Activated naive CD4-positive, alpha-beta T cell treated with Interleukin-2 at 50 U/mL for 16 hours (primary cell): ENCODE results near the gene NMNAT1.
A peak's percentile ranks its signal among the peaks of the same experiment; 100 is the strongest.
"Not testable (repeated sequence)": the region's sequence is repeated elsewhere in the genome, so short reads cannot be mapped to it uniquely, and the experiment has no call there.

Experiments used
- DNase-seq: peaks from one replicate; pipeline ENCODE4 v3.0.0-alpha.2; 2020

NMNAT1 gene

DNA sequence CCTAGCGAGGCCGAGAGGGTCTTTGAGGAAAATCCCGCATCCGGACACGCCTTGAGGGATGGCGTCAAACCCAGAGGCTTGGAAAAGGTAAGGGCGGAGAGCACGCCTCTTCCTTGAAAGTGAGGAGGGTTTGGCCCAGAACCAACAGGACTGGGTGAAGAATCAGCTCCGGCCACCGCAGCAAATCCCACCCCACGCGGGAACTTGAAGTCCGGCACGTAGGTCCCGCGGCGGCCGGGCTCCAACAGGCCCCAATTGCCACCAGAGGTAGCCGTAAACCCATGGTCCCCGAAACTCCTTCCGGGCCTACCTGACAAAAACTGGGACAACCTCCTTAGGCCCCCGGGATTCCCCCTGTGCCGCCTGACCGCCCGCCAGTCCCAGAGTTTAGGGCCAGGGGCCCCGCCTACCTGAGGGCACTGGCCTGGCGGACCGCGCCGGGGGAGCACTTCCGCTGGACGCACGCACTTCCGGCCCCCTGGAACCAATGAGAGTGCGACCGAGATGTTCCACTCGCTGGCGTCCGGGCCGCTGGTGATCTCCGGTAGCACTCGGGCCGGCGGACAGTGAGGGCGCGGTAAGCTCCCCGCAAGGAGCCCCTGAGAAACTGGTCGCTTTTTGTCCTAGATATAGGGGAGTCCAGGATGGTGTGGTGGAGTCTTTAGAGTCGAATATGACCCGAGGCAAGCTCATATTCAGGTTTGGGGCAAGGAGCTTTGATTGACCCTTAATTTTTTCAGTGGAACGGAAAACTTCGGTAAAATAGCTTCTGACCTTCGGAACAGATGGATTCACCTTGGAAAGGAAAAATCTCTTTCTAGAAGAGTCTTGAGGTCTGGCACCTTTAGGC, at the start of gene NMNAT1, which contains the start of gene LZIC:
Gene NMNAT1, plus strand, starts transcription at position 537 of the 850 bp plus-strand sequence. CDS start 28,599 bp downstream, outside the sequence.
Gene LZIC, minus strand, starts transcription at position 453 of the 850 bp plus-strand sequence. CDS start 6,772 bp downstream, outside the sequence.
- peak; percentile 92 for DNase-seq

DNA sequence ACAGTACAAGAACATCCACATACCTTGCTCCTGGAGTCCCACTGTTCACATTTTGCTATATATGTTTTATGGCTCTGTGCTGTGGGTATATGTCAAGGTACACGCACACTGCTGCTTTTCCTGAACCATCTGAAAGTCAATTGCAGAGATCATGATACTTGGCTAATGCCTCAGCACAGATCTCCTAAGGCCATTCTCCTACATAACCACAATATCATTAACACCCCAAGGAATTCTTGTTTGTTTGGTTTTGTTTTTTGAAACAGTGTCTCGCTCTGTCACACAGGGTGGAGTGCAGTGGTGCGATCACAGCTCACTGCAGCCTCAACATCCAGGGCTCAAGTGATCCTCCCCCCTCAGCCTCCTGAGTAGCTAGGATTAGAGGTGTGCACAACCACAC, 49.2 kb upstream of the NMNAT1 start:
- DNase-seq: no peak

DNA sequence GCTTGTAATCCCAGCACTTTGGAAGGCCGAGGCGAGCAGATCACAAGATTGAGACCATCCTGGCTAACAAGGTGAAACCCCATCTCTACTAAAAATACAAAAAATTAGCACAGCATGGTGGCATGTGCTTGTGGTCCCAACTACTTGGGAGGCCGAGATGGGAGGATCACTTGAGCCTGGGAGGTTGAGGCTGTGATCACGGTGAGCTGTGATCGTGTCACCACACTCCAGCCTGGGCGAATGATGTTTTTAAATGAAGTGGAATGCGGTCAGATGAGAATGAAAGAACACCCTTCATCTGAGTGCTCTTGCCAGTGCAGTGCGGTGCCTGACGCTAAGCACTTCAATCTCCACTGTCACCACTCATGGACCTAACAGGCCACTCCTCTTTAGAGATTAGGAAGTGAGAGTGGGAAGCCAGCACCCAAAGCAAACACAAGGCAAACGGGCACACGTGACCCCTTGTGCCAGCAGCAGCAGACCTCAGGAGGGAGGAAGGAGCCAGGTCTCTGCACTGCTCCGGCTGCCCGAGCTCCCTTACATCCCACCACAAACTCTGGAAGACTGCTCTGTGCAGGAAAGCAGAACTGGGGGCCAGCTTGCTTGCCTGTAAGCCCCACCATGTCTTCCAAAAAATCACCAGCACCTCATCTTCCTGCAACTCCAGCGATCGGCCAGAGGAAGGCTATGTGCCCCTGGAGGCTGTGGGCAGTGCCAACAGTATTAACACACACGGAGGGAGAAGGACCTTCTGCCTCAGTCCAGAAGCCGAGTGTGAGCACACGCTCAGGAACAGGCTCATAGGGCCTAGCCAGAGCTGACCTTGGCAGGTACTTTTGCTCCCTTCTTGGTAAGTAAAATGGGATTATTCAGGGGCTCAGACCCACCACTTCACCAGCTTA, 42.9 kb upstream of the NMNAT1 start:
- DNase-seq: no peak

DNA sequence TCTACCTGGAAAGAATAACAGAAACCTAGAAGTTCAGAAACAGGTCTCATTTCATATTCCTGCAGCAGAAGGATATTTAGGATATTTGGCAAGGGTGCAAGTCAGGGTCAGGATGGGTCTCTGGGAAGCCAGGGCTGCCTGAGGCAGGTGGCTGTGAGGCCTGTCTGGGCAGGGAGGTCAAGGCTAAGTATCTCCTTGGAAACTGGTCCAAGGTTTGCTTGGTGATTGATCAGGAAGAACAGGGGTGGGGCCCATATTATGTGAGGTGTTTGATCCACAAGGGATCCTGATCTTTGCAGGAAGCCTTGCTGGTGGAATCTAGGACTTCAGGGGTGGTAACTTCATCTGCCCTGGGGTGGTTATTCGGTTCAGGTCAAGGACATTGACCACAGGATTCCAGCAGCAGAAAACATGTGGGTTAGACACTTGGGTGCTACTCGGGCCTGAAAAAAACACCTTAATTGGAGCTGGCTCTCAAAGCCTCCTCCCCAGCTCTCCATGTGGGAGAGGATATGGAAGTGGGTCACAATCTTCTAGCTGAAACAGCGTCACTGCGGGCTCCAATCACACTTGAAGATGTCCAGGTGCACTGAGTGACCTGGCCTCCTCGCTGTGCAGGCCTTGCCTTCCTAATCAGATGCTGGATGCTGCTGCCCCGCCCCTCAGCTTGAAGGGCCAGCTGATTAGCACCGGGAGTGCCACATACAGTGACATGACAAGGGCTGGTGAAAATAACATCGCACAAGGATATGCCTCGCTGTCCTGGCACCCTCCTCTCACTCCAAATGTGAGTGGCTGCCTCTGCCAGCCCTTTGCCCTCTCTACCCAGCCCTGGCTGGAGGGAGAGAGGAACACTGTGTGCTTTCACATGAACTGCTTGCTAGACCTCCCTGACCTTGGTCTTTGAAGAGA, 41.9 kb upstream of the NMNAT1 start:
- no peak for DNase-seq

DNA sequence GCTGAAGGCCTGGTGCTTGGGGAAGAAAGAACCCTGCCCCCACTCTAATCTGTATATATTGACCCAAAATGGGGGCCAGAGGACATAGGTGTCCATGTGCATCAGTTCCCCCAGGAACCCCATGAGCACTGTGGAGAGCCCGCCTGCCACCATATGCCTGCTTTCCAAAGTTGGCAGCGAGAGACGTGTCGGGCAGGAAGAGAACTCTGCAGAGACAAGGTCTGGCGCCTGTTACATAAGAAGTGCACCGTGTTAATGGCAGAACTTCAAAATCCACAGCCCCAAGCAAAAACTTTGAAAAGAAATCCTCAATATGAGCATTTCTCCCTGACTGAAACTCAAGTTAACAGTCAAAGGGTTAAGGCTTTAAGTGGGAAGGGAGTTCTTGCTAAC, 41.2 kb upstream of the NMNAT1 start:
- no peak for DNase-seq

DNA sequence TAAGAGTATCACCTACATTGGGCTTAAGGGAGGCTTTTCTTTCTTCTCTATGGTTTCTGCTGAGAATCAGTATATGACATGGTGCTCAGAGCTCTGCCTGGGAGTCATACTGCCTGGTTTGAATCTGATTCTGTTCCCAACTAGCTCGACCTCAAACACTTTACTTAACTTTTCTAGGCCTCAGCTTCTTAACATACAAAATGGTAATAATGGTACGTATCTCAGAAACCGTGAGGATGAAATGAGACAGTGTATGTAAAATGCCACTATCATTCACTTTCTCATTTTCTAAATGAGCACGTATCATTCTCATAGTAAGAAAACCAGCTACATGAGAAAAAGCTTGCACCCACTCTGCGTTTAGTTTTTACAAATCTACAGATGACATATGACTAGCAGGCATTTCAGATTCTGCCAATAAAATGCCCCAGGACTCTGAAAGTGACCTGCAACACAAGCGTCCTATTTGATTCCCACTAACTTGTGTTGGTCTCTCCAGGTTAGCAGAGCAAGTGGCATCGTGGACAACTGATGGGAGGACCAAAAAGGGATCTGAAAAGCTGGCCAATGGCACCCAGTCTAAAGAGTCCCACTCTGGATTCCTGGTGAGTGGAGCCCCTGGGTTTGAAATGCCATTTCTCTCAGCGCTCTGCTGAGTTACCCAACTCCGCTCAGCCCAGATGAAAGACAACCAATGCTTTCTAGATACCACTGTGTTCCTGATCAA, 39.3 kb upstream of the NMNAT1 start:
- DNase-seq: peak; percentile 22

DNA sequence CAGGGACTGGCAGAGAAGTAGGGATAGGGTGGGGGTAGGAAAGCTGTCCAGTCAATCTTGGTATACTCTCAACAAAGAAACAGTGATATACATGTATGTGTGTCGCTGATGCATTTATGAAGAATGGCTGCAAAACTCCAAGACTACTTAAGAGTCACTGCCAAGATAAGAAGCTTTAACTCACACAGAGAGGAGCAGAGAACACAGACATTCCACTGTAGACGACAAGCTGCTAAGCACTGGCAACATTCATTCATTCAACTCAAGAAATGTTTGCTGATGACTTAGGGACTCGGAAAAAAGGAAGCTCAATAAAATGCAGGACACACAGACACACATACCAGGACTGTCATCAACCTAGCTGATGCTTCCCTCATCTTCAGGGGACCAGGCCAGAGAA, 38.7 kb upstream of the NMNAT1 start:
- no peak for DNase-seq

DNA sequence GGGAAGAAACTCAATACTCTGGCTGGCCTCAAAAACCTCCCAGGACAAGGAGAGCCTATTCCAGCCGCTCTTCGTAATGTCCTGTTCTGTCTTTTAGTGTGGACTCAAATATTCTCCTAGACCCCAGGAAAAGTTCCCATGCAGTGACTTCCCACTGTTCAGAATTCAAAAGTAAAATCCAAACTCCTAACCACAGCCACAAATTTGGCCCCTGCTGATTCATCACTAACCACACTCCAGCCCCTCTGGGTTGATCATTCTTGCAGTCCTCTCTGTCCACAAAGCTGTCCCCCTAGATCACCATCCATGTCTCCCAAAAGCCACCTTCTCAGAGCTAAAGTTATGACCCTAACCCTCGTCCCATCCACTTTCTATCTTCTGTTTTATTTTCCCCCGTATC, 38.3 kb upstream of the NMNAT1 start:
- no peak for DNase-seq

DNA sequence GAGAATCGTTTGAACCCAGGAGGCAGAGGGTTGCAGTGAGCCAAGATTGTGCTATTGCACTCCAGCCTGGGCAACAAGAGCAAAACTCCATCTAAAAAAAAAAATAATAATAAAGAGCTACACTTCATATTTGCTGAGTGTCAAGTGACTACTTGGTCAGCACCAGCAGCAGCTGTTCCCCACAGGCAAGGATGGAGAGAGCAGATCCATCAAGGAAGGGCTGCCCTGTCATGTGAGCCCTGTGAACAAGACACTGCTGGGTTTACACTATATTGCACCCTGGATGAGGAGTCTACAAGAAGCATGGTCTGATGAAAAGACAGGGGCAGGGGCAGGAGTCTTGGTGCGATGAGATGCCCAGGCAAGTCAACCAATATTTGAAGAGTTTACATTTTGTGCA, 36.8 kb upstream of the NMNAT1 start:
- no peak for DNase-seq

DNA sequence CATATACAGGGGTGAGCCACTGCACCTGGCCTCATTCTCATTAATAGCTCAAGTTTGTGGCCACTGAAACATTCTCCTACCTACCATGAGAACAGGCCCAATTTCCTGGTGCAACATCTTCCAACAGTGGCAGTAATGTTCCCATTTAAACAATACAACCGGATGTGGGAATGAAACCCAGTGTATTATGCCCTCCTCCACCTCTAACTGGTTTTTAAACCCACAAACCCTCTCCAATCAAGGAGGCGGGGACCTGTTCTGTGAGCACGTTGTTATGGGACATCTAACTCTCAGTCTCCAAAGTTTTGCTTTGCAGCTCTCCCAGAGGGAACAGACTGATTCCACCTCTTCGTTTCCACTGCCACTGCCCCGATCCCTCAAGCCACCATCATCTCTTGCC, 35.8 kb upstream of the NMNAT1 start:
- no peak for DNase-seq

DNA sequence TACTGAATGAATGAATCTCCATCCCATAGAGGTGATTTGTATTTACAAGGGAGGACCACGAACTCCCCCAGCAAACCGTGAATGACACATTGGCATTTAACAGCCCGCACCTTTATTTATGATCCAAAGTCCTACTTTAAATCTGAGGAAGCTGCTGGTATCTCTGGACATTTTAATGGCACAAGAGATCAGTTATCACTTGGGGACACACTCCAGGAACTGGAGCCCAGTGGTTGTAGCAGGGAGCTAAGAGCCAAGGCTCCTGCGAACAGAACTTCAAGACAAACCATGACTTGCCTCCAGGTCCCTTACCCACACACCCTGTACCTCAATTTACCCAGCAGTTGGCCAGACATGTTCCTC, 34.4 kb upstream of the NMNAT1 start:
- no peak for DNase-seq

DNA sequence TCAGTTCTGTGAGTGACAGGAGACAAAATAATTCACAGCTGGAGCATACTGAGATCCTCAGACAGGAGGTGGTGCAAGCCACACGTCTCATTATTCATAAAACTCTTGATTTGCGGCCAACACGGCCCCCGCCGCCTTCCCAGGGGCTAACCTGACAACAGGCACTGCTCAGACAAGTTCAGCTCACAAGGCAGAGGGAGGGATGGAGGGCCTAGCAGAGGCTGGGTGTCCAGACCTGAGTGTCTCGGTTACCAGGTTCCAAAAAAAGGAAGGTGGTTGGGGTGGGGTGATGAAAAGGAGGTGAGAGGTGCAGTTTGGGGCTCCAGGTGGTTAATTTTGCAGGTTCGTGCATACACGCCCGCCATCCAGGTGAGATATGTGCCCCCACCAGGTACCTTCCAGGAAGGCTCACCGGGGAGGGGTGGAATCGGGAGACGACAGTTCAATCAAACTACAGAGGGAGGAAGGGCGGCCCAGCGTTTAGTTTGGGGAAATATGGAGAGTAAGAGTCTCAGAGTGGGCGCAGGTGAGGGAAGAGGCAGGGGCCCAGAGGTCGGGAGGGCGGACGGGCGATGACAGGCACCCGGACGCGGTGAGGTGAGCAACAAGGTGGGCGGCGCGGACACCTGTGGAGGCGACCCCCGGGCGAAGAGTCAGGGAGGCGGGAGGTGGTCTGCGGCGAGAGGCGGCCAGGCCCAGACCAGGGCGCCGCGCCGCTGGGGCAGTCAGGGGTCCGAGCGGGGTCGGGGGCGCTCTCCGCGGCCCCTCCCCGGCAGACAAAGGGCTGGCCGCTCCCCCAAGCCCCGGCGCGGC, 33.8 kb upstream of the NMNAT1 start:
- DNase-seq: peak; percentile 50

DNA sequence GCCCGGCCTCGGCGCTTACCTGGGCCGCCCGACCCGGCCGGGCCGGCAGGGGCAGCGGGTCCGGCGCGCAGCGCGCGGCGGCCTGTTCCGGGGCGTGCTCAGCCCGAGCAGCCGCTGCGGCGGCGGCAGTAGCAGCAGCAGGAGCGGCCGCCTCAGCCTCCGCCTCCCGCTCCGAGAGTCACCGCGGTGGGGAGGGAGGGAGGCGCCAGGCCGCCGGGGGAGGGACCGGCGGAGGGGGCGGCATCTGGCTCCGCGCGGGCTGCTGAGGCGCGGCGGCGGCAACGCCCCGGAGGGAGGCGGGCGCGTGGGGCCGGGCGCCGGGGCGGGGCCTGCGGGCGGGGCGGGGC, 33.2 kb upstream of the NMNAT1 start, which contains the start of gene CTNNBIP1:
Gene CTNNBIP1, minus strand, starts transcription at position 194 of the 347 bp plus-strand sequence. CDS start 38,205 bp downstream, outside the sequence.
- DNase-seq: no peak

DNA sequence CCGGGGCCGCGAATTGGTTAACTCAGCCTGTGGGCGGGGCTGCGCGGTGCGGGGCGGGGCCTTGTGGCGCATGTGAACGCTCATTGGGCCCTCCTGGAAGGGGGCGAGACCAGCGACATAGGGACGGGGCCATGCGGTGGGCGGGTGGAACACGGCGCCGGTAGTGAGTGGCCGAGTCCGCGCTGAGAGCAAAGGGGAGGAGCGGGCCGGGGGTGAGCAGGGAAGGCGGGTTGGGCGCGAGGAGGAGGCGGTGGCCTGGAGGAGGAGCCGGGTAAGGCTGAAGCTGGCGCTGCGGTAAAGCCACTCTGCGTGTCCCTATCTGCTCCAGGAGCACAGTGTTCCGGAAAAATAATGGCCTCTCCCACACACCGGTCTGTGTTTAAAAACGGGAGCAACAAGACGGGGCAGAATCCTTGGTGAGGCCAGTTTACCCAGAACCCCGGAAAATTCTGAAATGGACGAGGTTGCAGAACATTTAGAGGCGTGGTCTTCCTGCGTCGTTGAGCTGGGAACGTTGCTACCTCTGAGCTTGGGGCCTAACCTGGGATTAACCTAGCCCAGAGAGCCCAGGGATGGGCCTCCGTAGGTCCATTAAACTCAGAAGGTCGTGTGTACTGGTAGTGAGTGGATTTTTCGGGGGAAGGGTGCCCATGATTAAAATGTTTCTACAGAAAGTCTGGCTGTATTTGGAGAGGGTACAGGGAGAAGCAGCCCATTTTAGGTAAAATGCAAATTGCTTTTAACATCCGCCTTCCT, 32.7 kb upstream of the NMNAT1 start:
- peak; percentile 100 for DNase-seq

DNA sequence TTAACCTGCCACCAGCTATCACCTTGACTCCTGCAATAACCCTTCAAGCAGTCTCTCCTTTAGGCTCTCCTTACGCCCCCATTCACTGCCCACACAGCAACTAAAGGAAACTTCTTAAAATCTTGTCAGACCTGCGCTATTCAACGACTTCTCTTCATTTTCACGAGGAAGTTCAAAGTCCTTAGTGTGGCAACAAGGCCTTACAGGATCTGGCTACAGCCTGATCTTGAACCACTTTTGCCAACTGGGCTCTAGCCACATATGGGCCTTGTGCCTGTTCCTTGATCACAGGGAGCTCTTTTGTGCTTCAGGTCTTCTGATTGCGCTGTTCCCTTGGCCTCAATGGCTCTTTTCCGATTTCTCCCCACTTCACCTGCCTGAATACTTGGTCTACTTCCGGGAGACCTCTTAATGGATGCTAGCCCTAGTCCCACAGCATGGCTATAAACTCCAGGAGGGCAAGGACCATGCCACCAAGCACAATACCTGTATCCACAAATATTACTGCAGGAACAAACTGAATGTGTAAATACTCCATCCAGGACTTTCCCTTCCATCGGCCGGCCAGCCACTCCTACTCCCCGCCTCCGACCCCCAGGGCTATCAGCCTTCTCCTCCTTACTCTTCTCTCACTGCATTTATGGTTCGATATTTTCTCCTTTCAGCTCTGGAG, 30.9 kb upstream of the NMNAT1 start:
- no peak for DNase-seq

DNA sequence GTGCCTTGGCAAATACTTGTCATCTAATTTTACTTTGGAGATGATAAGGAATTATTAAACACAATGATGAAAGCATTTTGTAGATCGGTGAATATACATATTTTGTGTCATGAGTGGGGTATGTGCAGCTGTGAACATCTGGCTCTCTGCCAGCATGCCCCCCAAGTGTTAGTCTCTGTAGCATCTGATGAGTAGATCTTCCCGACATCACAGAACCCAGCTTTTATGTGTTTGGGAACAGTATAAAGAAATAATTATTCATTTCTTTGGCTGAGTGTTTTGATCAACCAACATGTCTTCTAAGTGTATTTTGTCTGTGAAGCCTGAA, 28.7 kb upstream of the NMNAT1 start:
- no peak for DNase-seq

DNA sequence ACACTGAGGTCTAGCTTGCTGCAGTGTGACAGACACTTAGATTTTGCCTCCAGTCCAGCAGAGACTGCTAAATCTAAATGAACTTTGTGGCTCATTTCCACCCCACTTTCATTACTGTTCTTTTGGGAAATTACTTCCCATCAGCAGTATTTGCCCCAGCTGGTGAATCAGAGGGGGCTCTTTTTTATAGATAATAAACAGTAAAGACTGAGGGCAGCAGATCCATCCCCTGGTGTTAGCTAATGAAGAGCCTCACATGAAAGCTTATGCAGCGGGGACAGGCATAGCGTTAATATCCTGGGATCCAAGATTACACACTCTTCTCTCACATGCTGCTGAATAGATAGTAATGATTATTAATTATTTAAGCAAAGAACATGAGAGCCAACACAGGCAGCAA, 26.8 kb upstream of the NMNAT1 start:
- DNase-seq: no peak

DNA sequence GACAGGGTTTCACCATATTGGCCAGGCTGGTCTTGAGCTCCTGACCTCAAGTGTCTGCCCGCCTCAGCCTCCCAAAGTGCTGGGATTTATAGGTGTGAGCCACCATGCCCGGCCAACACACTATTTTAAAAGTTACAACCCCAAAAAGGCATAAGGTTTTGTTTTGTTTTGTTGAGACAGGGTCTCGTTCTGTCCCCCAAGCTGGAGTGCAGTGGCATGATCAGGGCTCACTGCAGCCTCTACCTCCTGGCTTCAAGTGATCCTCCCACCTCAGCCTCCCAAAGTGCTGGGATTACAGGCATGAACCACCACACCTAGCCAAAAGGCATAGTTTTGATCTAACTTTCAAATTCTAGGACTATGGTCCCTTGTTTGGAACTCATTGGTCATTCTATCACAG, 25.8 kb upstream of the NMNAT1 start:
- DNase-seq: not testable (repeated sequence)

DNA sequence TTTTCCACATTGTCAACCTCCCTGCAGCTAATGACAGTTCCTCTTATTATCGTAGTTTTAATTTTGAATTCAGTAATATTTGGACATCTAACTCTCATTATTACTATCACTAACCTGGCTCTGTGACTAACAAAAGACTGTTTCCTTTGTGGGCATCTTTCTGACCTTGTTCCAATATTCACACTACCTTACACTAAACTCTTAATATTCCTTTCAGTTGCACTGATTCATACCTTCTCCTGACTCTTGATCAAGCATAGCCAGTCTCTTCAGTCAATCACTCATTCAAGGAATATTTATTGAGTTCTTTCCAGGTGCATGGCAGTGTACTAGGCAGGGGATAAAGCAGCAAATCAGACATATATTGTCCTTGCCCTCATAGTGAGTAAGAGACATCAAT, 25.4 kb upstream of the NMNAT1 start:
- no peak for DNase-seq

DNA sequence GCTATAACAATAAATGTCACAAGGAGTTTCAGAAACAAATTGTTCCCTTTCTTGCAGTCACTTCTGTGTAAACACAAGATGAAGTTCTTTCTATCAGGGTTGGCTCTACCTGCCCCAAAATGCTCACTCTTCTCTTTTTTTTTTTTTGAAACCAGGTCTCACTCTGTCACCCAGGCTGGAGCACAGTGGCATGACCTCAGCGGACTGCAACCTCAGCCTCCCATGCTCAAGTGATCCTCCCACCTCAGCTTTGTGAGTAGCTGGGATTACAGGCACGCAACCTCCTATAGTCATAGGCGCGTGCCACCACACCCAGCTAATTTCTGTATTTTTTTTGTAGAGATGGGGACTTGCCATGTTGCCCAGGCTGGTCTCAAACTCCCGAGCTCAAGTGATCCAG, 22.7 kb upstream of the NMNAT1 start:
- no peak for DNase-seq
